Measurements from ENCODE around the gene TRERF1. TPM values are rescaled to one million over a fixed set of nuclear protein-coding genes. Genes with fewer than 3 reads are reported as not detected.

Gene TRERF1
- total and polyA plus RNA-seq, 2 of the 8 experiments (the other 6 are each of a cell fraction or from before 2014, with no cell fraction given), result 10.8 to 21.5 TPM

DNA sequence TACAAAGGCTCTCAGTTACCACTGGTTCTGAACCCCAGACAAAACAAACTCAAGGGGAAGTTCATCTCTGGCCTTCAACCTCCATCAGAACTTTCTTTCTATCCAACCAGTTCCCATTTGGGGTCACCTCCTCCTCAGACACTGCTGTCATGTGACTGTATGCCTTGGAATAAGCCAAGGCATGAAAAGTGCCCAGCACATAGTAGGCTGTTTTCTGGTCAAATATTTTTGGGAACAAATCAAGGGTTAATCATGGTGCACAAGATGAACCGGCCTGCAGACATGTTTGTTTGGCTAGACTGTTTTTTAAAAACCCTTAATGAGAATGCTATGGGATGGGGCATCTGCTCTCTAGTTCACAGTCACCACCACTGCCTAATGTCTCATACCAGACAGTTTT, 185.2 kb downstream of the TRERF1 start:
- WGBS, 2 experiments (ENCODE audit: extremely low coverage in 1 of 2, insufficient coverage in 1 of 2, insufficient read length in 1 of 2, insufficient replicate concordance in 2 of 2, low coverage in 1 of 2, low lambda C conversion rate in 2 of 2, missing lambda C conversion rate in 1 of 2), result 87% methylated on average over 1 of the region's 1 CpG; no CpG with 5 or more reads in 1 of the 2 experiments
- Histone ChIP-seq H3K14ac (ENCODE audit: insufficient read length) (no peak overlapping the region), H3K4me3 (ENCODE audit: extremely low read depth in 1 of 4, insufficient read depth in 2 of 4, low read depth in 3 of 4, low read length in 4 of 4) (no peak overlapping the region), H3K36me3 (ENCODE audit: control insufficient read depth in 2 of 4, insufficient read depth in 4 of 4, low read length in 3 of 4) (peaks cover 2 to 14% (median 4%) of the 10 kb centered on the region in 4 experiments; a peak in 4 of 8 replicates), H3K23me2 (ENCODE audit: low read depth, low read length) (no peaks in the 10 kb centered on the region), H3K79me2 (ENCODE audit: control insufficient read depth in 1 of 2, insufficient read depth in 2 of 2, low read length in 2 of 2) (no peaks in the 10 kb centered on the region), H2BK15ac (ENCODE audit: low read length) (no peak overlapping the region), H3K9ac (replicated peaks in 1 of 4; ENCODE audit: extremely low read depth in 1 of 4, low read depth in 3 of 4, low read length in 3 of 4) (no peak overlapping the region), H4K20me1 (replicated peaks in 1 of 2; ENCODE audit: control insufficient read depth in 1 of 2, insufficient read depth in 2 of 2, low read length in 2 of 2) (peaks cover 0 to 1% of the 10 kb centered on the region in 2 experiments), H2AK5ac (ENCODE audit: low read depth, low read length) (no peak overlapping the region), H3K4me1 (replicated peaks in 1 of 4; ENCODE audit: control insufficient read depth in 3 of 4, insufficient read depth in 4 of 4, low read length in 3 of 4) (peaks cover 0 to 2% (median 0%) of the 10 kb centered on the region in 4 experiments; a peak in 2 of 7 replicates), H2AFZ (ENCODE audit: low read length) (no peak overlapping the region), H3K4me2 (ENCODE audit: insufficient read depth in 1 of 2, low read depth in 2 of 2, low read length in 2 of 2) (no peak overlapping the region), H2BK20ac (ENCODE audit: low read length) (no peak overlapping the region), H2BK5ac (ENCODE audit: low read depth, low read length) (no peak overlapping the region), H3K27ac (ENCODE audit: low read depth, low read length) (no peak overlapping the region), H3K79me1 (ENCODE audit: low read depth, low read length) (no peaks in the 10 kb centered on the region; the same call in 1 of the 2 replicates), H3K4ac (replicated peaks; ENCODE audit: insufficient read length, low read depth, low read length) (no peak overlapping the region), H3K9me3 (ENCODE audit: insufficient read depth in 2 of 2, low read depth in 1 of 2, low read length in 1 of 2) (no peaks in the 10 kb centered on the region), H4K8ac (ENCODE audit: extremely low read depth, insufficient read depth, low read length) (no peak overlapping the region), H3K56ac (replicated peaks; ENCODE audit: insufficient read length, low read depth, low read length) (no peak overlapping the region), H2BK120ac (replicated peaks; ENCODE audit: low read depth, low read length) (no peak overlapping the region), H3K27me3 (replicated peaks in 1 of 4; ENCODE audit: control insufficient read depth in 3 of 4, extremely low read depth in 1 of 4, insufficient read depth in 3 of 4, low read length in 3 of 4) (no peaks in the 10 kb centered on the region), H4K91ac (replicated peaks; ENCODE audit: insufficient read length, low read length) (no peak overlapping the region), H4K5ac (ENCODE audit: insufficient read length, low read depth, low read length) (no peak overlapping the region), H3K18ac (ENCODE audit: extremely low read depth, low read length) (no peak overlapping the region), H2BK12ac (ENCODE audit: low read depth, low read length) (no peak overlapping the region), H3K23ac (ENCODE audit: insufficient read length) (no peak overlapping the region)
- ChIA-PET POLR2A (ENCODE audit: partially characterized antibody) (interaction anchor here (0.5 kb wide), 1 partner anchor 27 kb away, joined by 5 read pairs; no protein-coding TSS in a partner anchor), CTCF (ENCODE audit: partially characterized antibody) (interaction anchor here (1.1 to 2.0 kb wide), 2 partner anchors 24 to 281 kb away, joined by 3 to 8 read pairs; no protein-coding TSS in a partner anchor)
- no peak for FAIRE-seq
- no peak for DNase-seq (ENCODE audit: low read depth in 1 of 2, low spot score in 2 of 2)
- no peak for TF ChIP-seq TAF1 (IDR thresholded peaks at IDR 0.05; ENCODE audit: low read depth, low read length)
- TF ChIP-seq, protein P1, sequence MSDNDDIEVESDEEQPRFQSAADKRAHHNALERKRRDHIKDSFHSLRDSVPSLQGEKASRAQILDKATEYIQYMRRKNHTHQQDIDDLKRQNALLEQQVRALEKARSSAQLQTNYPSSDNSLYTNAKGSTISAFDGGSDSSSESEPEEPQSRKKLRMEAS (IDR thresholded peaks at IDR 0.05), result no peak

All from H1 (cell line).